NCI-H2107 treated with DMSO at 0.1 percent for 48 hours (cell line): ENCODE results near the gene KRTAP5-11.
"Not testable (repeated sequence)": the region's sequence is repeated elsewhere in the genome, so short reads cannot be mapped to it uniquely, and the experiment has no call there.

Experiments
- DNase-seq: peaks from one replicate; lab custom pipeline; 2025; ENCODE audit not compliant: unreplicated experiment; lab: John Stamatoyannopoulos, UW

KRTAP5-11 gene

DNA sequence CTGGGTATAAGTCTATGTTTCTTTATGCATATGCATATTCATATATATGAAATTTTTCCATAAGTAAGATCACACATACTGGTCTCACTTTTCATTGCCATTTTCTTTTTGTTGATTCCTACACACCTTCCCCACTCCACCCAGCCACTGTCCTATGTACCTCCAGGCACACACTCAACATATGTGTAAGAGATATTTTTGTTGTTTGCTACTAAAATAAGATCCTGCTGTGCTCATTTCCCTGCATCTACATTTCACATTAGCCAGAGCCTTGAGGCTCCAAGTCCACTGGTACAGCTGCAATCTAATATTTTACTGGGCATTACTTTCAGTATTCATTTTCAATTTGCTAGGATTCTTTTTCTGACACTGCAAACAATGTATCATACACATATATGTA lies 25.4 kb downstream of the KRTAP5-11 start:
- no peak for DNase-seq

DNA sequence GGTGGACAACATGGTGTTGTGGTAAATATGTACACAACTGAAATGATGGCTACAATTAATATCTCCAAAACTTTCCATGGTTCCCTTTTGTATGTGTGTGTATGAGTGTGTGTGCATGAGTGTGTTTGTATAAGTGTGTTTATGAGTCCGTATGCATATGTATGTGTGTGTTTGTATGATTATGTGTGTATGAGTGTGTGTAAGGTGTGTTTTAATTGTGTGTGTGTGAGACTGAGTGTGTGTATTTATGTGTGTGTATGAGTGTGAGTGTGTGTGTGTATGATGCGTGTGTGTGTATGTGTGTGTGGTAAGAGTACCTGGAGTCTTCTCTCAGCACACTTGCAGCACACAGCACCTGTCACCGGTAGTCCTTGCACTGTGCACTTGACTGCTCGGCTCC lies 26.7 kb downstream of the KRTAP5-11 start:
- no peak for DNase-seq

DNA sequence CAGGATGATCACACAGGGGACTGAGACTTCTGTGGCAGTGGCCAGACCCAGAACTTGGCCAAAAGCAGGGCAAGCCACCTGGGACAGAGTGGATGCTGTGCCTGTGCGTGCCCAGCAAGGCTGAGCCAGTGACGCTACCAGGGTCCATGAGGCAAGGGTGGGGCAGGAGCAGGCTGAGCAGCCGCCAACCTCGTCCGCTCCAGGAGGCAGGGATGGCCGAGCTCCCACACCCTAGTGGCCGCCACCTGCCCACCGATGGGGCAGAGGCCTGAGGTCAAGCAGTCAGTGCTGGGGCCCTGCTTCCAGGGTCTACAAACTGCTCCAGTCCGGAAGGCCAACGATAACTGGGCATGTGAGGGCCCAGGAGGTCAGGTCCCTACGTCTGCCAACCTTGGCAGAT lies 27.2 kb downstream of the KRTAP5-11 start:
- no peak for DNase-seq

DNA sequence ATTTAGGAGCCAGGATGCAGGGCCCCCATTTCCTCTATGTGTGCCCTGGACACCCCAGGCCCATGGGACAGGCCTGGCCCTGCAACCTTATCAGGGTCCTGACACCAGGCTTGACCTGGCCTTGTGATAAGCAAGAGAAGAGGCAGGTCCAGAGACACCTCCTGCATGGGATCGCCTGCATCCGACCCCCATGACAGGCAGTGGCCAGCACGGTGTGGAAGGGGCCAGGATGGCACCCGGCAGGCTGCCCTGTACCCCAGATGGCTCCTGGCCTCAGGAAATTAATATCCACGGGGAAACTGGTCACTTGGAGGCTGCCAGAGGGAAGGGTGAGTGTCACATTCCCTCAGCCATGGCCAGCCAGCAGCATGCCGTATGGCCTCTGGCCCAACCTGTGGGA lies 27.7 kb downstream of the KRTAP5-11 start:
- no peak for DNase-seq

DNA sequence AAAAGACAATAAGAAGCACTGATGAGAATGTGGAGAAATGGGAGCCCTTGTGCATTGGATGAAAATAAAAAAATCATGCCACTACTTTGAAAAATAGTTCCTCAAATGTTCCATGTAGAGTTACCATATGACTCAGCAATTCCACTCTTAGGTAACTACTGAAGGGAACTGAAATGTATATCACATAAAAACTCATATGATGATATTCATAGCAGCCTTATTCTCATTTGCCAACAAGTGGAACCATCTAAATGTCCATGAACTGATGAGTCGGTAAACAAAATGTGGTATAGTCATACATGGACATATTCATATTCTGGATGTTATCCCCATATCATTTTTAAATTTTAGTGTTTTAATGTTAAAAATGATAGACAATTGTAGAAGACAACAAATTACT lies 31.0 kb downstream of the KRTAP5-11 start:
- no peak for DNase-seq

DNA sequence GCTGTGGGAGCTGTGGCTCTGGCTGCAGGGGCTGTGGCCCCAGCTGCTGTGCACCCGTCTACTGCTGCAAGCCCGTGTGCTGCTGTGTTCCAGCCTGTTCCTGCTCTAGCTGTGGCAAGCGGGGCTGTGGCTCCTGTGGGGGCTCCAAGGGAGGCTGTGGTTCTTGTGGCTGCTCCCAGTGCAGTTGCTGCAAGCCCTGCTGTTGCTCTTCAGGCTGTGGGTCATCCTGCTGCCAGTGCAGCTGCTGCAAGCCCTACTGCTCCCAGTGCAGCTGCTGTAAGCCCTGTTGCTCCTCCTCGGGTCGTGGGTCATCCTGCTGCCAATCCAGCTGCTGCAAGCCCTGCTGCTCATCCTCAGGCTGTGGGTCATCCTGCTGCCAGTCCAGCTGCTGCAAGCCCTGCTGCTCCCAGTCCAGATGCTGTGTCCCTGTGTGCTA lies 33.9 kb downstream of the KRTAP5-11 start:
- DNase-seq = no peak

DNA sequence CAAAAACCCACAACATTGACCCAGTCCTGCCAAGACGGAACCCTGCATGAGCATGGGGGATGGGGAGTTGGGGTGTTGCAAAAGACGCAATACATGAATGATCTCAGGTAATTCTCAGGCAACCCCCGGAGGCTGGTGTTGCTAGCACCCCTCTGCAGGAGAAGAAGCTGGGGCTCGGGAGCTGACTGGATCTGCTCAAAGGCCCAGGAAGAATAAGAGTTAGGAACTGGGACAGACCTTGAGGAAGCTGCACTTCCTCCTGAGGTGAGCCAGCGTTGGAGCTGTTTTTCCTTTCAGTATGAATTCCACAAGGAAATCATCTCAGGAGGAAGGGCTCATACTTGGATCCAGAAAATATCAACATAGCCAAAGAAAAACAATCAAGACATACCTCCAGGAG lies 34.6 kb downstream of the KRTAP5-11 start, which contains the start of gene KRTAP5-9:
Gene KRTAP5-9, plus strand, starts transcription at position 301 of the 400 bp plus-strand sequence. CDS start 238 bp downstream, outside the sequence.
- no peak for DNase-seq

DNA sequence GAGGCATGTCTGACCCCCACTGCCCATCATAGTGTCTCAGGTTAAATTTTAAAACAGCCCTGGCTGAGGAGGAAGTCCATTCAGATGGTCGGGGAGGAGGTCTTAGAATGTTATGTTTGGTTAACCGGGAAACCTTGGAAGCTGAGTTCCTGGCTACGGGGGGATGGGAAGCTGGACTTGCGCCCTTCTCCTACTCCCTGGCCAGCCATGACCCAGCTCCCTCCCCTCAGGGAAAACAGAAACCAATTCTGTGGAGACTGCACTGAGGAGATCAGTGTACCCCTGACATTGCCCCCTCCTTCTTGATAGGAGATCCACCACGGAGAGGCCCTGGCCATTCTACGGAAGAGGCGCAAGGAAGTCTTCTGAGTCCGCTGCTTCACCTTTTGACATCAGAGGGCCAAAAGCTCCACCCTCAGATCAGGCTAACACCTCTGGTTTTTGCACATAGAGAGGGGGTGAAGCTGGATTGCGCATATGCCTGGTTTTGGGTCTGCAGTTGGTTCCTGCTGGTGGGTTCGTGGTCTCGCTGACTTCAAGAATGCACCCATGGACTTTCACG lies 37.2 kb downstream of the KRTAP5-11 start:
- no peak for DNase-seq

DNA sequence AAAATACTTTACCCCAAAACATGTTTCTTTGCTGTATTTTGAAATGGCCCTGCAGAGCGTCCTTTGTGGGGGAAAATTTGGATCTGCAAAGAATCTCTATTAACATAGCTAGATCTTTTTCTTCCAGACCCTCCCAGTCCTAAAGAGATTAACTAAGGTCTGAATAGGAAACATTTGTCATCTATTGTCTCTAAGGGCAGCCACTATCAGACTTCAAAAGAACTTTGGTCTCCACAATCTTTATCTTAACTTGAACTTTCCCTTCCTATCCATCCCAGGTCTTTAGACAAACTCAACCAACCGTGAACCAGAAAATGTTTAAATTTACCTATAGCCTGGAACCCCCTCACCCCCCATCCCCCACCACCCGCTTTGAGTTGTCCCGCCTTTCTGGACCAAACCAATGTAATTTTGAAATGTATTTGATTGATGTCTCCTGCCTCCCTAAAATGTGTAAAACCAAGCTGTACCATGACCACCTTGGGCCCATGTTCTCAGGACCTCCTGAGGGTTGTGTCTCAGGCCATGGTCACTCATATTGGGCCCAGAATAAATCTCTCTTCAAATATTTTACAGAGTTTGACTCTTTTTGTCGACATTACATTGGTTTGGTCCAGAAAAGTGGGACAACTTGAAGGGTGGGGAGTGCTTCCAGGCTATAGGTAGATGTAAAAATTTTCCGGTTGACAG lies 38.0 kb downstream of the KRTAP5-11 start:
- no peak for DNase-seq

DNA sequence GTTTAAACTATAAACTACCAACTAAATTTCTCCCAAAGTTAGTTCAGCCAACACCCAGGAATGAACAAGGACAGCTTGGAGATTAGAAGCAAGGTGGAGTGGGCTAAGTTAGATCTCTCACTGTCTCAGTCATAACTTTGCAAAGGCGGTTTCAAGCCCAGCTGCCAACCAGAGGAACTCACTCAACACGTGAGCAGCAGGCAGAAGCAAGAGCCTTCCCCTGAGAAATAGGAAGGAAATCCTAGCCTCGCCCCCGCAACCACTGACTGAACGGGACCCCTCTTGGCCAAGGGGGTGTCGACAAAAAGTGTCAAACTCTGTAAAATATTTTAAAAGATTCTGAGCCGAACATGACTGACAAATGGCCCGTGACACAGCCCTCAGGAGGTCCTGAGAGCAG lies 38.8 kb downstream of the KRTAP5-11 start:
- no peak for DNase-seq

DNA sequence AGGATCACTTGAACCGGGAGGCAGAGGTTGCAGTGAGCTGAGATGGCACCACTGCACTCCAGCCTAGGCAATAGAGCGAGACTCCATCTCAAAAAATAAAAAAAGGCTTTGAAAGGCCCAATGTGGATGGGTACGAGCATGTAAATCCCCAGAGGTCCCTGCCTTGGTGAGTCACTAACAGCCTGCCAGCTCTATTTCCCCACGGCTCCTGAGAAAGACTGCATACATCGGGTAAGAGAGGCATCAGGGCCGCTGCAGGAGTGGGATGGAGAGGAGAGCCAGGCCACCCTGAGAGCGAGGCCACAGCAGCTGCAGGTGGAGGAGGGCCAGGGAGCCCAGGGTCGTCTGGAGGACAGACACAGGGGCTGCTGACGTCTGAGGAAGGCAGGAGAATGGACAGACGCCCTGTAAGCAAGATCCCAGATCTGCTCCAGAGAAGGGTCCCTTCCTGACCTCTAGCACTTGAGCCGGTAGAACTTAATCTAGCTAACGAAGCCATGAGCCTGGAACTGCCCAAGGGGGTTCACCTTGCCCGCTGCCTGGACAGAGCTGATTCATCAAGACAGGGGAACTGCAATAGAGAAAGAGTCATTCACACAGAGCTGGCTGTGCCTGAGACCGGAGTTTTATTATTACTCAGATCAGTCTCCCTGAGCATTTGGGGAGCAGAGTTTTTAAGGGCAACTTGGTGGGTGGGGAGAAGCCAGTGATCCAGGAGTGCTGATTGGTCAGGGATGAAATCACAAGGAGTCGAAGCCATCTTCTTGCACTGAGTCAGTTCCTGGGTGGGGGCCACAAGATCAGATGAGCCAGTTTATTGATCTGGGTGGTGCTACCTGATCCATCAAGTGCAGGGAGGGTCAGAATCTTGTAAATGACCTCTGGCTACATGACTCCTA lies 39.5 kb downstream of the KRTAP5-11 start:
- no peak for DNase-seq

DNA sequence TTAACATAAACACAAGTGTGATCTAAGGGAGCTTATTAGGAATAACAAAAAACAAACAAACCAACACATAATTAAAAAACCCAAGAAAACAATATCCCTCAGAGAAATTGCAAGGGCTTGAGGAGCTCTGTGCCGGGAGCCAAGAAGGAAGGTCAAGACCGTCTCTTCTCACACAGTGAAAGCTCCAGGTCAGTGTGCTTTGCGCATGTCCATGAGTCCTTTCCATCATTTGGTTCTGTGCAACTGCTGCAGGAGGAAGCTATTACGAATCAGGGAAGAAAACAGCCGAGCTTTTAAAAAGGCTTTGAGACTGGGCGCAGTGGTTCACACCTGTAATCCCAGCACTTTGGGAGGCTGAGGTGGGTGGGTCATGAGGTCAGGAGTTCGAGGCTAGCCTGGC lies 40.3 kb downstream of the KRTAP5-11 start:
- DNase-seq = no peak

DNA sequence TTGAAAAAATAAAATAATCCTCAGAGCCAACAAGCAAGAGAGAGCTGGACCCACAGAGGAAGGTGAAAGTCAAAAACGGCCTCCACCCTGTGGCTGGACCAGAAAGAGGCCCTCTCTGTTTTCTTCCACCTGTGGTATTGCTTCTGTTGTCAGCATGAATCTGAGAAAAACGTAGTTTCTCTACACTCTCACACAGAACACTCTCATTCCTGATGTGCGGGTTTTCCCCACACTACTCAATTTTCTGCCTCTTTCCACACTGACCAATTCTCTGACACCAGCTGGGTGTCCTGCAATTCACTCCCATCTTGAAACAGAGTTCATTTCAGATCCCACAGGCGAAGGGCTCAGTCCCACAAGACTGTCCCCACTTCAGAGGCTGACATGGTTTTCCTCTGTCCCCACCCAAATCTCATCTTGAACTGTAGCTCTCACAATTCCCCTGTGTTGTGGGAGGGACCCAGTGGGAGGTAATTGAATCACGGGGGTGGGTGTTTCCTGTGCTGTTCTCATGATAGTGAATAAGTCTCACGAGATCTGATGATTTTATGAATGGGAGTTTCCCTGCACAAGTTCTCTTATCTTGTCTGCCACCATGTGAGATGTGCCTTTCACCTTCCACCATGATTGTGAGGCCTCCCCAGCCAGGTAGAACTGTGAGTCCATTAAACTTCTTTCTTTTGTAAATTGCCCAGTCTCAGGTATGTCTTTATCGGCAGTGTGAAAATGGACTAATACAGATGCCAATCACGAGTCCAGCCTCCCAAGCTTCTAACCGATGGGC lies 42.0 kb downstream of the KRTAP5-11 start:
- not testable (repeated sequence) for DNase-seq

DNA sequence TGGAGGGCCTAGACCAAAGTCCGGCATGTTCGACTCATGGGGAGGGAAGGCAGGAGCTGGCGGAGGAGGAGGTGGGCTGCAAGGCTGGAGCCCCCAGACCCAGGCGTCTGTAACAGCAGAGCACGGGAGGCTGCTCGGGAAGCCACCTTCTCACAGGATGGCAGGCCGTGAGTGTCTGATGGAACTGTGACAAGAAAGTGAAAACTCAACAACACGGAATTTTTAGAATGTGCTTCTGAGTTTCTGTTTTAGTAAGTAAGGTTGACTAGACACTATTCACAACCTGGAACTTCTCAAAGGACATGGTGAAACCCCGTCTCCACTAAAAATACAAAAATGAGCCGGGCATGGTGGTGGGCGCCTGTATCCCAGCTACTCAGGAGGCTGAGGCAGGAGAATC lies 42.7 kb downstream of the KRTAP5-11 start:
- DNase-seq = not testable (repeated sequence)

DNA sequence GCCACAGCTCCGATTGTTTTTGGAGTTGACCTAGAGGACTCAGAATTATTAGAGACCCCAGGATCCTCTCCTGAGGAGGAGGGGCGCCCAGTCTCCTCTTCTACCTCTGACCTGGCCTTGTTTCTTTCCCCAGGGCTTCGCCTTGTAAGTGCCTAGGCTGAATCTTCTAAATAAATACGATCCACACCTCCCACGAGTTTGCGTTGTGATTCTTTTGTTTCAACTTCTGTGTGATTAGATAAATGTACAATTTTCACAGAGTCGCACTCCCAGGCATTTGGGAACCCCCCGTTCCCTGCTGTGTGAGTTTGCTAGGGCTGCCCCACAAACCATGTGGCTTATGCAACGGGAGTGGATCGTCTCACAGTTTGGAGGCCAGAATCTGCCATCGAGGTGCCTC lies 43.7 kb downstream of the KRTAP5-11 start:
- no peak for DNase-seq

DNA sequence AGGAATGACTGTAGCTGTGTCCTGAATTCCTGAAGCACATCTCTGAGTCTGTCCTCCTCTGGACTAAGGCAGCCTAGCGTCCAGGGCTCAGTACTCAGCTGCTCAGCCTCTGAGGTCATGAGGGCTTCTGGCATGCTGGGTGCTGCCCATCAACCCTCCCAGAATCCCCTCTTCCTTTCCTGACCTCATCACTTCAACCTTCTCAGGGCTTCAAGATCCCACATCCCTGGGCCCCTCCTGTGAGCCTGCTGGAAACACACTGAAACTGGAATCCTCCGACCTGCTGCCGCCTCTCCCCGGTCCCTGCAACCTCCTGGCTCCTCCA lies 44.0 kb downstream of the KRTAP5-11 start:
- DNase-seq = no peak

DNA sequence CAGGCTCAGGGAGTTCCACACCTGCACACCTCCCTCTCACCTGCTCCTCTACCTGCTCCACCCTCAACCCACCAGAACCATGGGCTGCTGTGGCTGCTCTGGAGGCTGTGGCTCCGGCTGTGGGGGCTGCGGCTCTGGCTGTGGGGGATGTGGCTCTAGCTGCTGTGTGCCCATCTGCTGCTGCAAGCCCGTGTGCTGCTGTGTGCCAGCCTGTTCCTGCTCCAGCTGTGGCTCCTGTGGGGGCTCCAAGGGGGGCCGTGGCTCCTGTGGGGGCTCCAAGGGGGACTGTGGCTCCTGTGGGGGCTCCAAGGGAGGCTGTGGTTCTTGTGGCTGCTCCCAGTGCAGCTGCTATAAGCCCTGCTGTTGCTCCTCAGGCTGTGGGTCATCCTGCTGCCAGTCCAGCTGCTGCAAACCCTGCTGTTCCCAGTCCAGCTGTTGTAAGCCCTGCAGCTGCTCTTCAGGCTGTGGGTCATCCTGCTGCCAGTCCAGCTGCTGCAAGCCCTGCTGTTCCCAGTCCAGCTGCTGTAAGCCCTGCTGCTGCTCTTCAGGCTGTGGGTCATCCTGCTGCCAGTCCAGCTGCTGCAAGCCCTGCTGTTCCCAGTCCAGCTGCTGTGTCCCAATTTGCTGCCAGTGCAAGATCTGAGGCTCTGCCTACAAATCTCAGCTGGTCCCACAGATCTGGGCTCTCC lies 44.6 kb downstream of the KRTAP5-11 start, which contains the start of gene KRTAP5-8:
Gene KRTAP5-8, plus strand, starts transcription at position 49 of the 689 bp plus-strand sequence. Its CDS starts 31 bp downstream, at position 80.
- not testable (repeated sequence) for DNase-seq

DNA sequence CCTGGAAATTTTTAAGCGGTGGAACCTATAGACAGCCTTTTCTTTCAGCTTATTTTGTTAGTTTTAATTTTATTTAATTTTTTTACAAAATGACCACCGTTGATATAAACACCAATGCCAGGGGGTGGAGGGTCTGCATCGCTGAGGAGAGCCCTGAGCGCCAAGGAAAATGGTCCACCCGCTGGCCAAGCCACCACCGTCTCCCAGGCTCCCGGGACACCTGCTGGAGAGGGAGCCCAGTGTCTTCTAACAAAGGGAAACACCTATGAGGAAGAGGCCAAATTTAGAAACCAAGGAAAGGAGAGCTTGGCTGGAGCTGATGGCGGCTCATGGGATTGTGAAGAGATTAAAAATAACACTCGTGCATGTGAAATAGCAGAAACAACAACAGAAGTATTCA lies 45.1 kb downstream of the KRTAP5-11 start:
- DNase-seq = no peak

DNA sequence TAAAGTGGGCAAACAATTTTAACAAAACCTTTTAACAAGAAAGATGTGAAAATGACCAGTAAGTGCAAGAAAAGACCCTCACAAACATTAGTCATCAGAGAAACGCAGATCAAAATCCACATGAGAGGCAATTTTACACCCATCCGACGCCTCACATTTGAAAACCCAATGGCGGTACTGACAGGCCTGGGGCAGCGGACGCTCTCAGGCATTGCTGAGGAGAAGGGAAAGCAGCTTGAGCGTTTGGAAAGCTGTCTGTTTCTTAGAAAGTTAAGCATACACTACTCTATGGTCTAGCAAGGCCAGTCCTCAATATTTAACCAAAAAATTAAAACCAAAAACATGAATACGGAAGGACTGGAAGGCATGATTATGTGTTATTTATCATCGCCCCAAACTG lies 46.9 kb downstream of the KRTAP5-11 start:
- no peak for DNase-seq
